HG02938 (cell line): Measurements from ENCODE around the gene ACSS1.

ENCODE experiments used
- ATAC-seq: cut with Tn5 transposase; IDR thresholded peaks from one replicate; pipeline ENCODE4 v1.9.1; 2021; ENCODE audit warnings: mild to moderate bottlenecking, moderate library complexity; ENCODE audit not compliant: unreplicated experiment

Gene ACSS1

DNA sequence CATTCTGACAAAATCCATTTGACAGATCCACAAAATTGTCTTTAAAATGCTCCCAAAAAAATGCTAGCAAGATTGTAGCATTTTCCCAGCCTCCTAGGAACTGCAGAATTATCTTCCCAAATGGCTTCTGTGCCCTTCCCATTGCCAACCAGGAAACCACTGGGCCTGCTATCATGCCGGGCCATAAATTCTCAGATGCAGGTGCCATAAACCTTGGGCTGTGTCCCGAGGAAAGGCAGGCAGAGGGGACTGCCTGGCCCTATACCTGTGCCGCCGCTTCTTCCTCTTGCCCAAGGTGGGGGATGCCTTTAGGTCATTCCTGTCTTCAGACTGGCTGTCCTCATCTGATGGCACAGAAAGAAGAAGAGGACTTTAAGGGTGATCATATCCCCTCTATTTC lies 21.2 kb upstream of the ACSS1 start:
- ATAC-seq, result no peak

- no peak for ATAC-seq
Measured at GRCh38 chr20:25078662-25079061, 20.7 kb upstream of the ACSS1 start.

DNA sequence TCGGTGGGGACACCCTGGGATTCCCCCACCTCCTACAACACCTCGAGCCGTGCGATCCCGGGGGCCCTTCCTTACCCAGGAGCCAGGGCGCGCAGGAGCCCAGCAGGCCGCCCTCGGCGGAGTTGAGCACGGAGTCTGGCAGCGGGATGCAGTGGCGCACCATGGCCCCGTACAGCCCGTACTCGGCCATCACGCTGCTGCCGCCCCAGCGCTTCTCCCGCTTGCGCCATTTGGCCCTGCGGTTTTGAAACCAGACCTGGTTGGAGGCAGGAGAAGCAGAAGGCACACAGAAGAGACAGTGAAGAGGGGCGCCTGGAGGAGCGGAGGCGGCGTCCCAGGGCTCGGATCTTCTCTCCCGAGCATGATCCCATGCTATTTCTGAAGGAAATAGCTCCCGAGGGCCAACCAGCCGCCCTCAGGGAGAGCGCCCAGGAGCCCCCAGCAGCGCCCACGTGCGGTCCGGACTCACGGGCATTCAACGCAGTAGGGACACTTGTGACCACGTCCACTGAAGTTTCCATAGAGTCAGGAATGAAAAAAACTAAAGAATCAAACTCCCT lies 19.8 kb upstream of the ACSS1 start:
- no peak for ATAC-seq

DNA sequence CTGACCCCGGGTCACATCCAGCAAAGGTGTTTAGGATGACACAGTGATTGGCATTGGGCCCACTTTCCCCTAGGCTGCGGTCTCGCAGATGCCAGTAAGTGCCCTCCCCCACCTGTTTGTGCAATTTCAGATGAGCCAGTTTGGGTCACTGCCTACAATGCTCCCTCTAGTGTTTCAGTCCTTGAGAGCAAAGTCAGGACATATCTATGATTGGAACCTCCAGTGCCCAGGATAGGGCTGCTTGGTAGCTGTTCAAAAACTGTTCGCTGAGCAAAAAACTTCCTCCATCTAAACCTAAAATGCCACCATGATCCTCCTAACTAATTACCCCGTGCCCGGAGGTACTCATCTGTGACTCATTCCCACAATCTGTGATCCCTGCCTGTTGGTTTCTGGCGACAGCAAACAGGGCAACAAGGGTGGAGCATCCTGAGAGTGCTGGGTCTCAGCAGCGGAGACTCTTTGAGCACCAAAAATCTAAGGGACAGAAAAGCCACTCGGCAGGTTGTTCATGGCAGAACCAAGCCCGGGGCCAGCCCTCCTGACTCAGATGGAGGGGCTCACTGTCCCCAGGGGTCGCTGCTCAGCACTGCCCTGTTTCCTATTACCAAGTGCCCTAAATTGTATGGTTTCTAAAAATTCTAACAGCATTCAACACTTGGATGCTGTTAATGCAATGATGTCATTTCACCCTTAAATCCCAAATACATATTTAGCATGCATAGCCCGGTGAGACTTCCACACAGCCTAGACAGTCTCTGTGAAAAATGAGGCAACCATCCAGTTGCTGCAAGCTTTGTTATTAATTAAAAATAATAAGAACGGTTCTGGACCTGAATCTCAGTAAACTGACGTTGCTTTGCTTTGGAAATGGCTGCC lies 19.0 kb upstream of the ACSS1 start:
- no peak for ATAC-seq

- no peak for ATAC-seq
Measured at GRCh38 chr20:25076201-25076600, 18.3 kb upstream of the ACSS1 start.

DNA sequence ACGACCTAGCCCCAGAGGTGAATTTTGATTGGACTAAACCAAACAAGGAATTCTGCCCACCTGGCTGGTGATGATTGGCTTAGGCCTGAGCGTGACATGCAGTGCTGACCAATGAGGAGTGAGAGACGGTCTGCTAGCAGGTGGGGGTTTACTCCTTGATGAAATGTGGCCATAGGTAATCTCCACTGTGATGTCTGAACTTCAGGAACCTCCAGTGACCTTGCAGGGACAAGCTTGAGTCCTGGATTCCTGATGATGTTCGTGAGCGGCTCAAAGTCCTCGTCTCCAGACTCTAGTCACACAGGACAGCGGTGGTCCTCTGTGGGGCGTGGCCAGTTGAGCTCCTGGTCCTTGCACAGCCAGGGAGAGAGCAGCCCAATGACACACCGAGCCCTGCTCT lies 15.6 kb upstream of the ACSS1 start:
- ATAC-seq, result no peak

GRCh38 chr20:25072226-25072811 lies 14.4 kb upstream of the ACSS1 start:
- ATAC-seq, result no peak

DNA sequence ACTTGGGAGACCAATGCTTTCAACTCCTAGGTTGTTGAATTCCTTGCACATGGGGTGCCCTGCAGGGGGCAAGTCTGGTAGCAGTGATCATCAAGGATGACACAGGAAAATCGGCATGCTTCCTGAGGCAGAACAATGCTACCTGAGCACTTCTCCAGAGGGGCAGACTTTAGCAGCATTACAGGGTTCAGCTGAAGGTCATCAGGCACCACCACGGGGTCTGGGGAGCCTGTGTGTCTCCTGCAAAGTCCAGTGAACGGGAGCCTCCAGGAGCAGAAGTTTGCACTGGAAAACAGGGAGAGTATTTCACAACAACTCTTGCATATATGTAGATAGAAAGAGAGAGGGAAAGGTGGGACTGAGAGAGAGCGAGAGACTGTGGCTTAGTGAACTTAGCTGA lies 13.8 kb upstream of the ACSS1 start:
- ATAC-seq, result no peak

GRCh38 chr20:25070821-25071473 lies 13.0 kb upstream of the ACSS1 start:
- ATAC-seq, result no peak

- no peak for ATAC-seq
Measured at GRCh38 chr20:25067102-25067987, 9.4 kb upstream of the ACSS1 start.

- ATAC-seq, result no peak
Measured at GRCh38 chr20:25066386-25066785, 8.4 kb upstream of the ACSS1 start.

GRCh38 chr20:25065625-25066338 lies 7.8 kb upstream of the ACSS1 start:
- ATAC-seq, result peak; percentile 79

DNA sequence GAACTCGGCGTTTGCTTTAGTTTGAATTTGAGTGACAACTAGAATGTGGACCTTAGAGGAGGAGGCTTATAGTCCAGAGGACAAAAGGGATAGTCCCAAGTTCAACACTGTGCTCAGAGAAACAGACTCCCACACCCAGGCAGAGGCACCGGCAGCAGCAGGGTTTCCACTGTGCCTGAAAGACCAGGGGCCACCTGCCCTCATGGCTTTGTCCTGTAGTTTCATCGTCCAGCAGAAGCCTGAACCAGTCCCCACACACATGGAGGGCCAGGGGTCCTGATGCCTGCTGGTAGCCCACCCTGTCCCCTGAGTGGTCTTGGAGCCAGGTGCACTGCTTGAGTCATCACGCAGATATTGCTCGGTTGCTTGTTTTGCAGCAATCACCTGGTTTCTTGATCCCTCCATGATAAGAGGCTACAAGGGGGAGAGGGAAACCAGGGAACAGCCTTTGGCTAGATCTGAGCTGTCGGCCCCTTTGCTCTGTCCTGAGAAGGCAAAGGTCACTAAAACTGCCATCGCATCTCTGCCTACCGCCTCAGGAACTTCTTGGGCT lies 7.2 kb upstream of the ACSS1 start:
- no peak for ATAC-seq

- no peak for ATAC-seq
Measured at GRCh38 chr20:25064561-25065071, 6.7 kb upstream of the ACSS1 start.

DNA sequence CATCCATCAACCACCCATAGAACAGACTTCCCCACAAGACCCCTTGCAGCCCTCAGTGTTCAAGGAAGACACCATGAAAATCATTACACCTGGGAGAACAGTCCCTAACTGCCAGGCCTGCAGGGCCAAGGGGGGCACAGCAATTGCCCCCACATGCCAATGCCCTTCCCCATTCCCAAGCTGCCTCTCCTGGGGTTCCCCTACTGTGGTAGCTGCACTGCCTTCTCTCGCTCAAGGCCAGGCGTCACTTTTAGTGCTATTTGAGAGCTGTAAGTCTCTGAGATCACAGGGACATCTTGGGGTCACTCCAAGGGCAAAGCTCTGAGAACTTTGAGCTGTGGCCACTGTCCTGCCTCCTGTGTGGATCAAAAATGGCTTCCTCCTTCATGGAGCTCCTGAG lies 6.0 kb upstream of the ACSS1 start:
- no peak for ATAC-seq

- no peak for ATAC-seq
Measured at GRCh38 chr20:25063546-25063945, 5.6 kb upstream of the ACSS1 start.

DNA sequence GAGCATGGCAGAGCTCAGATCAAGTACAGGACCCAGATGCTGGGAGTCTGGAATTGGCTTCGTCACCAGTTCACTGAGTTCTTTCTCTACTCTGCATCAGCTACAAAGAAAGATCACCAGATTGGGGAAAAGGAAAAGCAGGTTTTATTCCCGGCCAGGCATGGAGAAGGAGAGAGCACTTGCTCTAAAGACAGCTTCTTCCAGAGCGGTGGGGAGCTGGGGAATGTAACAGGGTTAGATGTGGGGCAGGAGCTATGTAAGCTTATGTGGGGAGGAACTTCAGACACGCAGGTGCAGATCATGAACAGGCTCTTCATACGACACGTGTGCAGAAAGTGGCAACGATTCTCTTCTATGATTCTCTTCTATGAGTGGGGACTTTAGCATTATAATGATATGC lies 4.9 kb upstream of the ACSS1 start:
- ATAC-seq, result no peak

DNA sequence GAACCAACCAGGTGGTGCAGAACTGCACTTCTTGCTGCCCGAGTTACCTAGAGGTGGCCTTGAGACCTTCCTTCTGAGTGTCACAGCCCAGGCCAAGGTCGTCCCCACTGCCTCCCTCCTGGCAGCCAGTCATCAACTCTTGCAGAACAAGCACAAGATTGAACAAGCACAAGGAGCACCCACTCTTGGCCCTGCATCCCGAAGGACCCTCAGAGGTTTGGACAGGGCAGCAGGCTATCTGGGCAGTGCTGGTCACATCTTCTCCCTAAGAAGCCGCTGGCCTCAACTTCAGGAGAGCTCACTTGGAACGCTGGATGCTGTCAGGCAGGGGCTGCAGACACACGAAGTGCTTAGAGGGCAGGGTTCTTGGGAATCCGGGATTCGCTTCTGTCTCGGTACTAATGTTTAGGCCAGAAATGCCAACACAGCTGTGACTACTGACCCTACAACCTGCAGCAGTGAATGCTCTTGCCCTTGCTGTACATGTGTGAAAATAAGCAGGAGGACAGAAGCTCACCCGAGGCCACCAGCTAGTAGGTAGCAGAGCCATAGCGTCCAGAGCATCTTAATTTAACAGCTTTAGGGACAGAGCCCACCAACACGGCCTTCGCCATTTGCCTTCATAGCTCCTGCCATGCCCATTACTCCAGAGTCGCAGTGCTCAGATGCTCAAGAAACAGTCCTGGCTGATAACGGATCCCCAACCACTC lies 4.0 kb upstream of the ACSS1 start:
- ATAC-seq, result no peak
